IPS DF 6.9 (cell line): ENCODE results near the gene MED9.

Experiments used
- DNase-seq: peaks from one replicate; pipeline ENCODE4 v3.0.0-alpha.2; 2013; ENCODE audit warnings: low read depth, low spot score
- H3K27ac ChIP-seq: one replicate; pipeline ENCODE4 v1.5.1; 2013; ENCODE audit warnings: low read length, control low read depth
- H3K27me3 ChIP-seq: 2 replicates; pipeline ENCODE4 v1.6.1; 2013; ENCODE audit warnings: mild to moderate bottlenecking, low read length; ENCODE audit not compliant: control insufficient read depth, insufficient read depth
- H3K36me3 ChIP-seq: 2 replicates; pipeline ENCODE4 v1.6.1; 2013; ENCODE audit warnings: low read length; ENCODE audit not compliant: control insufficient read depth, insufficient read depth
- H3K4me1 ChIP-seq: 2 replicates; pipeline ENCODE4 v1.6.1; 2013; ENCODE audit warnings: low read length; ENCODE audit not compliant: control insufficient read depth, insufficient read depth
- H3K4me3 ChIP-seq: 2 replicates; pipeline ENCODE4 v1.5.1; 2013; ENCODE audit warnings: mild to moderate bottlenecking, low read length
- H3K9me3 ChIP-seq: 2 replicates; pipeline ENCODE4 v1.6.1; 2013; ENCODE audit warnings: low read length, inconsistent platforms; ENCODE audit not compliant: control insufficient read depth, insufficient read depth
- WGBS: extraction: QIAGEN DNeasy Blood & Tissue Kit; methylation state at CpG from one replicate; pipeline ENCODE4 v1.1.7; 2013; ENCODE audit warnings: mixed read lengths, missing lambda C conversion rate; ENCODE audit not compliant: insufficient read length, insufficient coverage; 5-methylcytosine and 5-hydroxymethylcytosine counted together

Gene MED9

GRCh38 chr17:17515934-17516930 is 39.4 kb downstream of the MED9 start:
- Histone ChIP-seq H3K36me3 (no peaks in the 10 kb centered on the region; the same call in 1 of the 2 replicates), H3K4me1 (peaks cover 7% of the 10 kb centered on the region), H3K27me3 (no peaks in the 10 kb centered on the region), H3K27ac (no peak overlapping the region), H3K9me3 (no peaks in the 10 kb centered on the region), H3K4me3 (no peak overlapping the region)
- WGBS, result no CpG with 5 or more reads among the region's 21 CpGs
- no peak for DNase-seq

- no peaks in the 10 kb centered on the region for H3K9me3 ChIP-seq
- no peaks in the 10 kb centered on the region for H3K27me3 ChIP-seq
- no peak overlapping the region for H3K27ac ChIP-seq
- DNase-seq, result no peak
- no CpG with 5 or more reads among the region's 14 CpGs for WGBS
- peaks cover 7% of the 10 kb centered on the region for H3K4me1 ChIP-seq
- no peaks in the 10 kb centered on the region; the same call in 1 of the 2 replicates for H3K36me3 ChIP-seq
- H3K4me3 ChIP-seq, result no peak overlapping the region
Observed at GRCh38 chr17:17516941-17517720, 40.3 kb downstream of the MED9 start.

GRCh38 chr17:17518014-17518413 is 41.2 kb downstream of the MED9 start:
- H3K4me3 ChIP-seq, result no peak overlapping the region
- WGBS, result no CpG with 5 or more reads among the region's 15 CpGs
- no peaks in the 10 kb centered on the region for H3K27me3 ChIP-seq
- DNase-seq, result no peak
- H3K9me3 ChIP-seq, result no peaks in the 10 kb centered on the region
- H3K36me3 ChIP-seq, result no peaks in the 10 kb centered on the region; the same call in 1 of the 2 replicates
- no peak overlapping the region for H3K27ac ChIP-seq
- peaks cover 7% of the 10 kb centered on the region for H3K4me1 ChIP-seq

DNA sequence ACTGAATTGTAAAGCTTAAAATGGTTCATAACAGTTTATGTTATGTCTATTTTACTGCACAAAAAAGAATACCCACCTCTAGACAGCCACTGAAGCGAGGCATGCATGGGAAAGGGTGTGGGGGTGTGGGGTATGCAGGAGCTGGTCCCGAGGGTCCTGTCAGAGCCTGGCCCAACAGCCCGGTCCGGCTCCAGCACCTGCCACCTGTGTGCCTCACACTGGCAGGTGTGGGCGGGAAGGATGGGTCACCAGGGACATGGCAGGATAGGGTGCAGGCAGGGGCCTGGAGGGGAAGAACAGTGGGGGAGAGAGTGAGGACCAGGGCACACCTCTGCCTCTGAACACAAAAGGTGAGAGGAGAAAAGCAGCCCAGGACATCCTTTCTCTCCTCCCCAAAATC is 42.2 kb downstream of the MED9 start:
- Histone ChIP-seq H3K36me3 (no peaks in the 10 kb centered on the region; the same call in 1 of the 2 replicates), H3K27ac (no peak overlapping the region), H3K27me3 (no peaks in the 10 kb centered on the region), H3K9me3 (no peaks in the 10 kb centered on the region), H3K4me3 (no peak overlapping the region), H3K4me1 (peaks cover 12% of the 10 kb centered on the region)
- no CpG with 5 or more reads among the region's 5 CpGs for WGBS
- DNase-seq, result no peak

DNA sequence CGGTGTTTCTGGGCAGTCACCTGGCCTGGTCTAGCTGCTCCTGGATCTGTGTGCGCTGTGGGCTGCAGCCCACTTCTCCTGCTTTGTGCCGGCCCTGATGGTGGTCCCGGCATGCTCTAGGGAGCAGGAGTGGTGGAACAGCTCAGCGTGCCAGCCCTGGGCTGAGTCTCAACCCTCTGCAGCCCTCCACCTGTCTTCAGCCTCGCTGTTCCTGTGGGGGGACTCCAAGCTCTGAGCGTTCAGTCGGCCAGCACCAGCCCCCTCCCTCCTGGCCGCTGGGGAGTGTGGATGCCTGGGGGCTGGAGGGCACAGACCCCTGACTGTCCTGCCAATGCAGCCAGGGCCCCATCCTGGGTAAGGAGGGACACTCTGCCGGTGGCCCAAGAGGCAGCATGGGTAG is 43.1 kb downstream of the MED9 start:
- Histone ChIP-seq H3K4me3 (no peak overlapping the region), H3K4me1 (peaks cover 5% of the 10 kb centered on the region; the same call in 1 of the 2 replicates), H3K36me3 (no peaks in the 10 kb centered on the region; the same call in 1 of the 2 replicates), H3K27ac (no peak overlapping the region), H3K9me3 (no peaks in the 10 kb centered on the region), H3K27me3 (no peaks in the 10 kb centered on the region)
- no CpG with 5 or more reads among the region's 10 CpGs for WGBS
- DNase-seq, result no peak

- Histone ChIP-seq H3K4me1 (peaks cover 7% of the 10 kb centered on the region; the same call in 1 of the 2 replicates), H3K27ac (no peak overlapping the region), H3K36me3 (no peaks in the 10 kb centered on the region; the same call in 1 of the 2 replicates), H3K9me3 (no peaks in the 10 kb centered on the region), H3K4me3 (no peak overlapping the region), H3K27me3 (no peaks in the 10 kb centered on the region)
- DNase-seq, result no peak
- WGBS, result no CpG with 5 or more reads among the region's 22 CpGs
Observed at GRCh38 chr17:17520599-17521232, 43.9 kb downstream of the MED9 start.

- H3K4me3 ChIP-seq, result no peak overlapping the region
- H3K36me3 ChIP-seq, result no peaks in the 10 kb centered on the region; the same call in 1 of the 2 replicates
- H3K9me3 ChIP-seq, result no peaks in the 10 kb centered on the region
- H3K4me1 ChIP-seq, result peaks cover 7% of the 10 kb centered on the region; the same call in 1 of the 2 replicates
- H3K27me3 ChIP-seq, result no peaks in the 10 kb centered on the region
- WGBS, result no CpG with 5 or more reads among the region's 14 CpGs
- H3K27ac ChIP-seq, result no peak overlapping the region
- DNase-seq, result no peak
Observed at GRCh38 chr17:17523001-17523730, 46.4 kb downstream of the MED9 start.

DNA sequence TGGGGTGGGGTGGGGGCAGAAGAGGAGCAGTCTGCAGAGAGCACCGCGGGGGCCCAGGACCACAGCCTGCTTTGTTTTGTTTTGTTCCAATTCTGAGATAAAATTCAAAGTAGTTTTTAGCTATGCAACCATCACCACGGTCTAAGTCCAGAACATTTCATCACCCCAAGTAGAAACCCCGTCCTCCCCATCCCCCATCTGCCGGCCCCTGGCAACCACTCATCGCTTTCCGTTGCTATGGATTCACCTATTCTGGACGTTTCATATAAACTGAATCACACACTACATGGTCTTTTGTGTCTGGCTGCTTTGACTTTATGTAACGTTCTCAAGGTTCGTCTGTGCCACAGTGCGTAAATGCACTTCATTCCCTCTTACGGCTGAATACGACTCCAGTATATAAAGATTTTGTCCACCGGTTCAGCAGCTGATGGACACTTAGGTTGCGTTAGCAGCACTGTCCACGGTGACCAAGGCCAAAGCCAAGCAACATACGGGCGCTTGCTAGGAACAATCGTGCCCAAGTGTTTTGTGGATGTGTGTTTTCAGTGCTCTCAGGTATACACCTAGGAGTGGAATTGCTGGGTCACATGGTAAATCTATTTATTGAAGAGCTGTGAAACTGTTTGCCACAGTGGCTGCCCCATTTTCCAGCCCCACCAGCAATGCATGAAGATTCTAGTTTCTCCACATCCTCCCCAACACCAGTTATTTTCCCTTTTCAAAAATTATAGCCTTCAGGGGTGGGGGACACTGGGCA is 47.1 kb downstream of the MED9 start:
- H3K27ac ChIP-seq, result no peak overlapping the region
- WGBS, result no CpG with 5 or more reads among the region's 19 CpGs
- H3K4me1 ChIP-seq, result peaks cover 7% of the 10 kb centered on the region; the same call in 1 of the 2 replicates
- no peaks in the 10 kb centered on the region; the same call in 1 of the 2 replicates for H3K36me3 ChIP-seq
- H3K27me3 ChIP-seq, result no peaks in the 10 kb centered on the region
- DNase-seq, result no peak
- no peaks in the 10 kb centered on the region for H3K9me3 ChIP-seq
- no peak overlapping the region for H3K4me3 ChIP-seq

DNA sequence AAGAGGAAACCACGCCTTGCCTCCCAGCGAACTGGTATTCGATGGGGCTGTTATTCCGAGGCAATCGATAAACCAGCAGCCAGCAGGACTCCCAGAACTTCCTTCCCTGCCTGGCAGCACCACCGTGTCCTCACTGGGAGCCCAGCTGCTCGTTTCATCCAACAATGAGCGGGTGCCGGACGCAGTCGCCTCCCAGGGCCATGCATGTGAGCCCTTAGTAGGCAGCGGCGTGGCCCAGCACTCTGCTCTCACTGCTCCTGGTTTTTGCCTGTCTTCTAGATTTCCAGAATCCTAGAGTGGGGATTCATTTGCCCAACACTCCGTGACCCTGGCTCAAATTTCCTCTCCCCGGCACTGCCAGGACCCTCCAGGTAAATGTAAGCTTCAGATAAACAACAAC is 48.5 kb downstream of the MED9 start:
- H3K27me3 ChIP-seq, result no peaks in the 10 kb centered on the region
- H3K4me1 ChIP-seq, result peaks cover 7% of the 10 kb centered on the region; the same call in 1 of the 2 replicates
- H3K36me3 ChIP-seq, result no peaks in the 10 kb centered on the region; the same call in 1 of the 2 replicates
- DNase-seq, result no peak
- WGBS, result no CpG with 5 or more reads among the region's 15 CpGs
- H3K27ac ChIP-seq, result no peak overlapping the region
- no peak overlapping the region for H3K4me3 ChIP-seq
- H3K9me3 ChIP-seq, result no peaks in the 10 kb centered on the region
